CD4-positive, alpha-beta T cell treated with Interleukin-15 for 4 hours (primary cell): Measurements from ENCODE around the gene EPB42.
"Not testable (repeated sequence)": the region's sequence is repeated elsewhere in the genome, so short reads cannot be mapped to it uniquely, and the experiment has no call there.

Source experiments
- DNase-seq: peaks from one replicate; pipeline ENCODE4 v3.0.0-alpha.2; 2020; ENCODE audit warnings: low spot score

Gene EPB42

DNA sequence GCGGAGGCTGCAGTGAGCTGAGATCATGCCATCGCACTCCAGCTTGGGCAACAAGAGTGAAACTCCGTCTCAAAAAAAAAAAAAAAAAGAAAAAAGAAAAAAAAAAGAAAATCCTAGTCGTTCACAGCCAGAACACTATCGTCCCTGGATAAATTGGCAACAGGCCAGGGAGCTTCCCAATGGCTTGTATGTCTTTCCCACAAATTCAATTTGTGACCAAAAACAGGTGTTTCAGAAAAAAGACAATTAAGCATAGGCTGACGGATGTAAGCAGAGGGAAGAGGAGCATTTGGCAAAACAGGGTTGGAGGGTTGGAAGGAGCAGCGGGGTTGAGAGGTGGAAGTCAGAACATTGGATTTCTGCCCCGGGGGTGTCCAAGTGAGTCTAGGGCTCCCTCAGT lies 8.5 kb downstream of the EPB42 start:
- no peak for DNase-seq

DNA sequence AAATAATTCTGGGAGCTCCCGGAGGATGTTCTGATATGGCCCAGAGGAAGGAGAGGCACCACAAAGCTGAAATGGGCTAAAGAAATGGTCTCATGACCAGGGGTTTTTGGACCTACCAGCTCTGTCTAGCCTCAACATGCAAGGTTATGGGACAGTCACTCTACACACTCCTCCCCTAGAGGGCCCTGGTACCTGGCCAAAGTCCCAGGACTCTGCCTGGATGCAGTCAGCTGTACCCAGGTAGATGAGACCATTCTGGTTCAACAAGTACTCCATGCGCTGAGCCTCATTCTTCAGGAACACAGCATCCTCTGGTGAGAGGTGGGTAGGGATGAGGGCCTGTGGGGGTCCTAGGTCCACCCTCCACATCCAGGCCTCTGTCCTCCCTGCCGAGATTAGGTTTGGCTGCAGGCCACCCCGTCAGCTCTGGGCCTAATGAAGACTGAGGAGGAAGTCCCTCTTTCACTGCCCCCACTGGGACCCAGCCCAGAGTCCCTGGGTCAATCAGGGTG lies 9.5 kb downstream of the EPB42 start:
- no peak for DNase-seq

DNA sequence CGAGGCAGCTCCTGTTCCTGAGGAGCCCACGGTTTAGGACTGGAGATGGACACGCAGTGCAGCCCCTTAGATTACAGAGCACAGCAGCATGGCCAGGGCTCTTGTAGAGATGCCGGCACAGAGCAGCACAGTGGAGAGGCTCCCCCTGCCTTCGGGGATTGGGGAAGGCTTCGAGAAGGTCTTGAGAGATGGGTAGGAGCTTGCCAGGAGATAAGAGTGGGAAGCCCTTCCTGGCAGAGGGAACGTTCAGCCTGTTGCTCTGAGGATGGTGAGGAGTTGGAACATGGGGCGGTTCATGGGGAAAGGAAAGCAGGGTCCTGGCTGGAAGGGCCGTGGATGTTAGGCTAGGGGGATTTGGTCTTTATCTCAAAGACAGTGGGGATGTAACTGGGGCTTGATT lies 10.0 kb downstream of the EPB42 start:
- no peak for DNase-seq

DNA sequence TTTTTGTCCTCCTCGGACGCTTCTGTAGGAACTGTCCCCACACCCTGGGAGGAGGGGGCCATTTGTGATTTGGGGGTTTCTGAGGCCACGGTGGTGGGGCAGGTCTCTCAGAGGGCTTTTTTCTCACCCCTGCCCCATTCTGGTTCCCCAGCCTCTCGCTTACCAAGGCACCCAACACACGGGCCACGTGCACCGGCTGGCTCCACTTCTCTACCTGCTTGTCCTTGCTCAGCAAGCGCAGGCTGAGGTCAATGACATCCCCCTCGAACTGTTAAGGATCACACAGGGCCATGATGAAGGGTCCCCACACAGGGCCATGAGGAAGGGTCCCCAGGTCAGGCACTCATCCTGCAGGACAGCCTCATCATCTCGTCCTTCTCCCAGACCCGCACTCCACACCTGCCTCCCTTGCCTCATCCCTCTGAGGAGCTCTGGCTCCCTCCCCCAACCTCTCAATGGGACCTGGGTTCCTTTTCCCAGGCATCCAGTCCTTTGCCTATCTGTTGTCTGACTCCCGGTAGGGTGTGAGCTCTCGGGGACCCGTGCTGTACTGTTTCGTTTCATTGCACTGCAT lies 10.6 kb downstream of the EPB42 start:
- no peak for DNase-seq

DNA sequence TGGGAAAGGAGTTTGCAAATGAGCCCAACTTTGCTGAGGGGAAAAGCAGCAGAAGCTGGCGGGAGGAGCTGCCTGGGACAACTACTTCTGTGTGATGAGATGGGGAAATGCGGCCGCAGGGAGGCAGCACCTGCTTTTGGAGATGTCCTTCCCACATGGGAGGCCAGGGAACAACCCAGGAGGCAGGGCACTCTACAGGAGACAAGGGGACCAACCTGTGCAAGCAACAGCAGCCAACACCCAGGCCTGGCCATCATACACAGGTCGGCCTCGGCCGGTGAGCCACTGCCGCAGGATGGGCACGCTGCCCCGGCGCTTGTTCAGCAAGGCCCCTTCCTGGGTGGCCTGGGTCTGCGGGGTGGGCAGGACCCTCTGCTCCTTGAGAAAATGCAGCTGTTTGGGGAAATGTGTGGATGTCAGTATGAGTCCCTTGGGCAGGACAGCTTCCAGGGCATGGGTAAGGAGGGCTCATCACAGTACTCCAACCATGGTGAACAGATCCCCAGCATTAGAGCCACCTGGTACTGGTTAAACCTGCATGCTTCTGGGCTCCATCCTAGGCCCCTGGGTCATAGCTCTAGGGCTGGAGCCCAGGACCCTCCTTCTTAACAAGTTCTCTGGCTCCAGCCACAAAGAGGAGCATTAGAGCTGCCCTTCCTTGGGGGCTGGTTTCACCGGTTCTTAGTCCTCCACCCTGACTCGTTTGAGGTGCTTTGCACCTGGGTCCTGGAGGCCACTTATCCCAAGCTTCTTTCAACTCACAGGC lies 11.6 kb downstream of the EPB42 start:
- no peak for DNase-seq

DNA sequence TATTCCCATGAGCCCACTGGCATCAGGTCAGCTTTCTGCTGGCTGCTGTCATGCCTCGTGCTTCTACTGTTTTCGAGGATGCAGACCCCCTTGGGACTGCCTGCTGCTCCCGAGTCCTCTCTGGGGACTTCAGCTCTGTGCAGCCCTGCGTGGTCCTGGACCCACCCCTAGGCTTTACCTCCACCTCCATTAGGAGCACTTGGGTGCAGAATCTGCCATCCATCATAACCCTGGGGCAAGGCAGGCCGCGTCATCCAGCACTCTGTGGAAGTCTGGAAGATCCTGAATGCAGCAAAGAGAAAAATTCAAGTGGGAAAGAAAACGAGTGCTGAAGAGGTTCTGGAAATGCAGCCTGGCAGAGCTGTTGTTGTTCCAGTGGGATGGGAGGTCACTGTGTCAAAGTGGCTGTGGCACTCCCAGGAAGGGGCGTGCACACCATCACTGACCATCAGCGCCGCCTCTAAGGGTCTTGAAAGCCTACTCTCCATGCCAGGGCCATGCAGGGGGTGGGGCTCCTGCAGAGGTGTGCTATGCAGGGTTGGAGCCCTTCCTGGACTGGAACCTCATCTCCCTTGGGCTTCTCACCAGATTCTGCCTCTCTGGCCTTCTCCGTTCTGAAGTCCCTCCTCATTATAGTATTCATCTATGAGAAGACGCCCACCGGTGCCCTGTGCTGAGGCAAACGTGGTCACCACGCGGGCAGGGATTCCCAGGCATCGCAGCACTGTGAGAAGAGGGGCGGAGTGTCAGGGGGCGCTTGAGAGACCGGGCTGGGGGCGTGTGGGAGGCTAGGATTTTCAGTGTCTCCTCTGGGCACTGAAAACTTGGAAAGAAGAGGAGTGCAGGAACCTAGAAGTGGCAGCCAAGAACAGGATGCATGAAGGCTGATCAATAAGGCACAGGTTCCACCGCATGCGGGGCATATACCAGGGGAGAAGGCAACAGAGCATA lies 12.5 kb downstream of the EPB42 start:
- no peak for DNase-seq

DNA sequence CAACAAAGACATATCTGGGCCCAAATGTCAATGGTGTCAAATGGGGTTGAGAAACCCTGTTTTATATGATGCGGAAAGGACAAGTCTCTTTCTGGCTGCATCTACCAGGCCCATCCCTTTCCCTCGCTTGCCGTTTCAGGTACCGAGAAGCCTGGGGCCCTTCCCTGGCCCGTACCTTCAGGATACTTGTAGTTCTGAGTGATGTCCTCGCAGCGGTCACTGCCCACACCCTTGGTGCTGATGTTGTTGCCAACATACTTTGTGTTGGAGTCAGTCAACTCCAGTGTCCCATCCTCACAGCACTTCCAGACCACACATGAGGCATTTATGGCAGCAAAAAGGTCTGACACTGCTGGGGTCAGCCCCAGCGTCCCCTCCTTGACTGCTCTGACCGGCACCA lies 13.8 kb downstream of the EPB42 start:
- no peak for DNase-seq

DNA sequence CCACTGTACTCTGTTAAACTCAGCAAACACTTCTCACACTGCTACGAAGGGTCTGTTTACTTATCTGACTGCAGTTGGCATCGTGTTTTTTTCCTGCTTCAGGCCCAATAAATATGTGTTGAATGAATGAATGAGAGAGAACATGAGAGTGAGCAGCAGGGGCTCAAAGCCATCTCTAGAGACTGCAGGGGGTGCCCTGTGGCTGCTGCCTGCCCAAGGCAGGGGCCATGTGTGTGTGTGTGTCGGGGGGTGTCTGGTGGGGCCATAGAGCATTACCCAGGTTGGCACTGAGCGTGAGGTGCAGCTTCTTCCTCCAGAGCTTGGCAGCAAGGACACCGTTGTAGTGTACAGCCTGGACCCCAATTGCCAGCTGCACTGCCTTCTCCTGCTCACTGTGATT lies 14.8 kb downstream of the EPB42 start:
- DNase-seq: no peak

DNA sequence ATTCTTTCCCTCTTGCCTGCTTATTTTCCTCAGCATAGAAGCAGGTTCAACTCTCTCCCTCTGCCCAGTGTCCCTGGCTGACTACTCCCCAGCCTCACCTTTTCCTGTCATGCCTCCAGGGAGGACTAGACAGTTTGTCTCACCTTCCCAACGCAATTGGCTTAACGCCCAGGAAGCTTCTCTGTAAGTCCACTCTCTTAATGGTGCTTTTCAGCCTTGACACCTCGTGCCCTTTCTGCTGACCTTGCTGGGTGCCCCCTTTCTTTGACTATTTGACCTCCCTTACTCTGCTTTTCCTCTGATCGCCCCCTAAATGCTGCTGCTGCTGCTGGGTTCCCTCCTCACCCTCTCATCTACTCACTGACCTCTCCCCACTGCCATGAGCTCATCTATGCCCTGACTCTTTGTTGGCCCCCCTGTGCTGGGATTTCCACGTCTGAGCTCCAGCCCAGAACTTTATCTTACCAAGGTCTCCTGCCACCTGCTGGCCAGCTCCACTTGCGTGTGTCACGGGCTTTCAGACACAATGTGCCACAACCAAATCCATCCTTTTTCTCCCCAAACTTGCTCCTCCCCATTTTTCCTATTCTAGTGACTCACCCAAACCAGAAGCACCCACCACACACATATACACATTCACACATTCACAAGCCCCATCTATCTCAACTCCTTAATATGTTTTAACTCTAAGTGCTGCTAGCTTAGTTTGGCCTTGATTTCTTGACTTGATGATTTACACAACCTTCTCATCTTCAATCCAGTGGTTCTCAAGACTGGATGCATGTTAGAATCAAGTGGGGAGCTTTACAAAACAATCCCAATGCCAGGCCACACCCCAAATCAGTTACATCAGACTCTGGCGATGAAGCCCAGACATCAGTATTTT lies 16.6 kb downstream of the EPB42 start:
- peak; percentile 29 for DNase-seq

DNA sequence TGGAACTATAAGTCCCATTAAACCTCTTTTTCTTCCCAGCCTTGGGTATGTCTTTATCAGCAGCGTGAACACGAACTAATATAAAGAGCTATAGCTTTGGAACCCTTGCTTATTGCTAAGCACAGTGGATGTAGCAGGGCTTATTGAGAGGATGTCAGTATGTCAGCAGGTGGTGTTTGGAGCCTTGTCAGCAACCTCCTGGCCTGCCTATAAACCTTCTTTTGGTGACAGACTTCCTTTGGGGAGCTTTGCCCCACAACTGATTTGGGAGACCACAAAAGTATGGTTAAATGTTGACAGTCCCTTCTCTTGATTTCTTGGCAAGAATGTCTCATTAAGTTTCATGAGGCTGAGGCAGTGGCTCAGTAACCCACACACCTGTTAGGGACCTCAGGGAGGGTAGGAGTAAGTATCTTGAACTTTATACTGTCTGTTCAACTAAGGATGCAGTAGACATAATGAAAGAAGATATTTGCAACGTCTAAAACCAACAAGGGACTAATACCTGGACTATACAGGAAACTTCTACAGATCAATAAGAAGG lies 20.8 kb downstream of the EPB42 start:
- DNase-seq: no peak

DNA sequence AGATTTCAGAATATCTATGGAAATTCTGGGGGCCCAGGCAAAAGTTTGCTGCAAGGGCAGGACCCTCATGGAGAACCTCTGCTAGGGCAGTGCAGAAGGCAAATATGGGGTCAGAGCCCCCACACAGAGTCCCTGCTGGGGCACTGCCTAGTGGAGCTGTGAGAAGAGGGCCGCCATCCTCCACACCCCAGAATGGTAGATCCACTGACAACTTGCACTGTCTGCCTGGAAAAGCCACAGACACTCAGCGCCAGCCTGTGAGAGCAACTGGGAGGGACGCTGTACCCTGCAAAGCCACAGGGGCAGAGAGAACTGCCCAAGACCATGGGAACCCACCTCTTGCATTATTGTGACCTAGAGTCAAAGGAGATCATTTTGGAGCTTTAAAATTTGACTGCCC lies 21.8 kb downstream of the EPB42 start:
- no peak for DNase-seq

DNA sequence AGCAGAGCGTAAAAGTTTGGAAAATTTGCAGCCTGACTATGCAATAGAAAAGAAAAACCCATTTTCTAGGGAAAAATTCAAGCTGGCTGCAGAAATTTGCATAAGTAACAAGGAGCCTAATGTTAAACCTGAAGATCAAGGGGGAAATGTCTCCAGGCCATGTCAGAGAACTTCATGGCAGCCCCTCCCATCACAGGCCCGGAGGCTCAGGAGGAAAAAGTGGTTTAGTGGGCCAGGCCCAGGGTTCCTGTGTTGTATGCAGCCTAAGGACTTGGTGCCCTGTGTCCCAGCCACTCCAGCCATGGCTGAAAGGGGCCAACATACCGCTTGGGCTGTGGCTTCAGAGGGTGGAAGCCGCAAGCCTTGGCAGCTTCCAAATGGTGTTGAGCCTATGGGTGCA lies 22.3 kb downstream of the EPB42 start:
- not testable (repeated sequence) for DNase-seq

DNA sequence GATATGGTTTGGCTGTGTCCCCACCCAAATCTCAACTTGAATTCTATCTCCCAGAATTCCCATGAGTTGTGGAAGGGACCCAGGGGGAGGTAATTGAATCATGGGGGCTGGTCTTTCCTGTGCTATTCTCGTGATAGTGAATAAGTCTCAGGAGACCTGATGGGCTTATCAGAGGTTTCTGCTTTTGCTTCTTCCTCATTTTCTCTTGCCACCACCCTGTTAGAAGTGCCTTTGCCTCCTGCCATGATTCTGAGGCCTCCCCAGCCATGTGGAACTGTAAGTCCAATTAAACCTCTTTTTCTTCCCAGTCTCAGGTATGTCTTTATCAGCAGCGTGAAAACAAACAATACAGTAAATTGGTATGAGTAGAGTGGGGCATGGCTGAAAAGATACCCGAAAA lies 23.0 kb downstream of the EPB42 start:
- not testable (repeated sequence) for DNase-seq

DNA sequence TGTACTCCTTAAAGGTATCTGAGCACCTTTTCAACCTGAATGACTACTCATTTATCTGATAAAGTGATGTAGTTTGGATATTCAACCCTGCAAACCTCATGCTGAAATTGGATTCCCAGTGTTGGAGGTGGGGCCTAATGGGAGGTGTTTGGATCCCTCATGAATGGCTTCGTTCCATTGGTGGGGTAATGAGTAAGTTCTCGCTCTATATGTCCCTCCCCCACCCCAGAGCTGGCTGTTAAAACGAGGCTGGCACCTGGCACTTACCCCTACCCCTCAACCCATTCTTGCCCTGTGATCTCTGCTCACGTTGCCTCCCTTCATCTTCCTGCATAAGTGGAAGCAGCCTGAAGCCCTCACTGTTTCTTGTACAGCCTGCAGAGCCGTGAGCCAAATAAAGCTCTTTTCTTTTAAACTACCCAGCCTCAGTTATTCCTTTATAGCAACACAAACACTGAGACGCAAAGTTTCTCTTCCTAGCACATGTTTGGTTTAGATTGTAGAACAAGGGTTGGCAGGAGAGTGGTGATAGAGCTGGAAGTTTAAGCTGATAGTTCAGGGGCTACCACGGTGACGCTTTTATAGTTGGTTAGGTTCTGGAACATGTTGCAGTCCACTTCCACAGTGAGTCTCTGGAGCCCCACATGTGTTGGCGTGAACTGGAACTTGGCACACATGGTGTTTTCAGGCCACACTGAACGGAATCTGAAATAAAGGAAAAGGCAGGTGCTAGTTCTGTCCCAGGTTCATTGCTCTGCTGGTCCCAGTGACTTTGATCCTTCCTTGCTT lies 23.9 kb downstream of the EPB42 start:
- DNase-seq: no peak

DNA sequence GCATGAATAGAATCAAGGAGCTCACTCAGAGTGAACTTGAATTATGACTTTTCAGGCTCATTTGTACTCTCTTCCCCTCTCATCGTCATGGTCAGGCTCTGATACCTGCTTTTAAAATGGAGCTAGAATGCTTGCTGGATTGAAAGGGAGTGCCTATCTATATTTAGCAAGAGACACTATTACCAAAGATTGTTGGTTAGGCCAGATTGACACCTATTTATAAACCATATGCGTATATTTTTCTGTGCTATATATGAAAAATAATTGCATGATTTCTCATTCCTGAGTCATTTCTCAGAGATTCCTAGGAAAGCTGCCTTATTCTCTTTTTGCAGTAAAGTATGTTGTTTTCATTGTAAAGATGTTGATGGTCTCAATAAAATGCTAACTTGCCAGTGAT lies 26.0 kb downstream of the EPB42 start:
- DNase-seq: no peak

DNA sequence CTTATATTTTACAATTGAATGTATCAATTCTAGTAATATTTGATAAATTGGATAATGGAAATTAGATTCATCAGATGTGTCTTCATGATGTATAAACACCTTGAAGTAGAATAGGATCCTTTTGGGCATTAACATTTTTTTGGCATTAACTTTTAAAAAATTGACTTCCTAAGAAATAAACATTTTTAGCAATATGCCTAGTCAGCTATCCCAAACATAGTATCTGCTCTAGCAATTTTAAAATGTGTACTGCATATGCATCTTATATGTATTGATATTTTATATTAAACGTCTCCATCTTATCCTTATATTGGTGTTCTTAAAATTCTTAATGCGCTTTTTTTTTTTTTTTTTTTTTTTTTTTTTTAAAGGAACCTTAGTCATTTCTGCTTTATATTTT lies 27.1 kb downstream of the EPB42 start:
- no peak for DNase-seq

DNA sequence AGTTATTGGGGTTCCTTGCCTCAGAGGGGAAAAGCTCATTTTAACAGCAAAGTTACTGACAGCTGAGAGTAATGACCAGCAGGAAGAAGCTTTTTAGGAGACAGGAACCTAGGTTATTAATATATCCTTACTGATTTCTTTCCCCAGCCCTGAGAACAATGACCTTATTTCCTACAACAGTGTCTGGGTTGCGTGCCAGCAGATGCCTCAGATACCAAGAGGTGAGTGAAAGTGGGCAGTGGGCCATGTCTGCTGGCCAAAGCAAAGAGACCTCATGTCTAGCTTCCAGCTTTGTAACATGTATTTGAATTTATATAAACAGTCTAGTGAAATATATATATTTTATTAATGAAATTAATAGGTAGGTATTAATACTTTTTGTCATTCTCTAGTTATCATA lies 30.6 kb downstream of the EPB42 start:
- no peak for DNase-seq

DNA sequence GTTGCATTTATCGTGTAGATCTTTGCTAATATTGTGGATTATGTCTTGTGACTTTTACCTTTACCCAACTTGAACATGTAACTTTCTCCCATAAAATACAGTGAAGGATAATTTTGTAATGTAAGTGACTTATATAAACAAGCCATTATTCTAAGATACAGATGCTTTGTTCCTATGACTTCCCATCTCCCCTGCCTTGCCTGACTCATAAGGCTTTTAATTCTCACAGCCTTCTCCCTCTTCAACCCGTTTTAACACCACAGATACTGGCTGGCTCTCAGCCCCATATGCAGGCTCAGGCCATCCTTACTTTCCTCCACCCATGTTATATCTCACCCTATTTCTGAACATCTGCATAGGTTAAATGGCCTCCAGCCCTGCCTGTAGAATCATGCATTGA lies 31.5 kb downstream of the EPB42 start:
- DNase-seq: no peak

DNA sequence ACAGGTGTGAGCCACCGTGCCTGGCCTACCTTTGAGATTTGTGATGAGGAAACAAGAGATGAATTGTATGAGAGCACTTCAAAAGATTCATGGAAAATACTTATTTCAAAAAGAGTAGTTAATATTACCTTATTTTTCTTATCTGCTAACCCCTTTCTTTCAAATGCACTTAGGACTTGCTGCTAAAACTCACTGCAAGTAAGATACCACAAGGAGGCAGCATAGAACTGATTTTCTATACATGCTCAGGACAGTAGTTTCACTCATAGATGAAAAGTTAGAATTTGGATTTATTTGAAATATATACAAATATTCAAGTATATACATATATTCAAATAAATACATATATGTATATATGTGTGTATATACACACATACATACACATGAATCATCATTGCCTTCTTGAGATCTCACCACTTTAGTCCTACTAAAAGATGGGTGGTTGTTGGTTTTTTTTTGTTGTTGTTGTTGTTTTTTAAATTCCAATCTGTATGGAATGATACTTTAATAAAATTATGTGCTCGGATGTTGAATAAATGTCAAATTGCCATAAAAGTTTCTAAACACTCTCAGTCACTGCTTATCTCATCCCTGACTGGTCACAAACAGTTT lies 33.2 kb downstream of the EPB42 start:
- DNase-seq: peak; percentile 50

DNA sequence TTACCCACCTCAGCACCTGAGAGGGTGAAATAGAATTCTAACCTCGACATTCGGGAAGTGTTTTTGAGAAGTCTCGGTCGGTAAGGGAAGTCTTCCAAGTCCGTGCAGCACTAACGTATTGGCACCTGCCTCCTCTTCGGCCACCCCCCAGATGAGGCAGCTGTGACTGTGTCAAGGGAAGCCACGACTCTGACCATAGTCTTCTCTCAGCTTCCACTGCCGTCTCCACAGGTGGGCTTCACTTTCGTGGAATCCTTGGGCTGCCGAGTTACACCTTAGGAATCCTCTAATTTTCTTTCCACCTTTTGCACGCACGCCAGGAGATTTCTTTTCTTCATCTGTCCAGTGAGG lies 34.8 kb downstream of the EPB42 start:
- no peak for DNase-seq
